ENCODE measurements around the gene CTNNA3. TPM values are rescaled to one million over a fixed set of nuclear protein-coding genes. Genes with fewer than 3 reads are reported as not detected.

Gene CTNNA3
- total and polyA plus RNA-seq, 2 of the 4 experiments (the other 2 are of a cell fraction) = 0.19 to 0.90 TPM

GRCh38 chr10:66844176-66844942 is 851.6 kb downstream of the CTNNA3 start:
- Histone ChIP-seq H4K91ac (ENCODE audit: insufficient read depth, low read depth, low read length) (no peak overlapping the region), H2AK5ac (ENCODE audit: low read depth, low read length) (no peak overlapping the region), H3K4me1 (ENCODE audit: control insufficient read depth, insufficient read depth, low read length) (no peaks in the 10 kb centered on the region), H3K23ac (ENCODE audit: low read depth, low read length) (no peak overlapping the region), H3K79me1 (ENCODE audit: low read depth in 1 of 2, low read length in 2 of 2) (no peaks in the 10 kb centered on the region), H3K9me1 (ENCODE audit: insufficient read depth, low read length) (no peaks in the 10 kb centered on the region), H2AK9ac (replicated peaks; ENCODE audit: low read depth, low read length, poor library complexity) (no peak overlapping the region), H3K18ac (ENCODE audit: low read depth, low read length) (no peak overlapping the region), H3K56ac (ENCODE audit: extremely low read depth, insufficient read depth, low read length) (no peak overlapping the region), H3K4me2 (ENCODE audit: low read depth, low read length) (no peak overlapping the region), H2BK120ac (ENCODE audit: low read depth, low read length) (no peak overlapping the region), H3K4ac (ENCODE audit: low read depth, low read length) (no peak overlapping the region), H4K20me1 (ENCODE audit: insufficient read depth, low read length) (no peaks in the 10 kb centered on the region), H4K5ac (ENCODE audit: low read depth, low read length) (no peak overlapping the region), H2AFZ (replicated peaks; ENCODE audit: low read length, poor library complexity) (no peak overlapping the region), H4K8ac (ENCODE audit: low read depth in 2 of 2, low read length in 2 of 2) (no peak overlapping the region), H2BK15ac (ENCODE audit: low read depth, low read length) (no peak overlapping the region), H3K36me3 (ENCODE audit: control insufficient read depth, insufficient read depth, low read length) (no peaks in the 10 kb centered on the region), H3K4me3 (ENCODE audit: insufficient read depth, low read depth, low read length) (no peak overlapping the region), H3K27ac (ENCODE audit: insufficient read depth, low read length) (no peak overlapping the region), H3K9ac (ENCODE audit: low read depth, low read length) (no peak overlapping the region), H3K9me3 (ENCODE audit: control insufficient read depth, insufficient read depth, low read length) (no peaks in the 10 kb centered on the region), H2BK5ac (ENCODE audit: low read depth, low read length, poor library complexity, severe bottlenecking) (no peak overlapping the region), H3K27me3 (ENCODE audit: control insufficient read depth, insufficient read depth, low read length) (no peaks in the 10 kb centered on the region), H3K14ac (replicated peaks; ENCODE audit: low read depth, low read length) (no peak overlapping the region), H2BK20ac (ENCODE audit: low read depth, low read length) (no peak overlapping the region)
- dilution Hi-C loops (cut with HindIII; ENCODE audit: low sequenced_read_pairs, unreplicated experiment) (no loop called here), in situ Hi-C loops (cut with MboI; ENCODE audit: low sequenced_read_pairs) (no loop called here), intact Hi-C loops (cut with micrococcal nuclease) (no loop called here)
- no peak for TF ChIP-seq RAD21 (IDR thresholded peaks at IDR 0.05; ENCODE audit: low read length)
- 0 out of 2 replicates have a peak, but pooled peaks have one; percentile 19 for TF ChIP-seq CTCF (conservative IDR thresholded peaks at IDR 0.05; ENCODE audit: low read depth, low read length)
- no TSS peak for BruUV-seq (replicated peaks)
- ChIA-PET CTCF (no interaction called here), POLR2A (ENCODE audit: unreplicated experiment) (no interaction called here)
- ATAC-seq (ENCODE audit: low read depth) = no peak
- WGBS, 2 experiments (ENCODE audit: extremely low coverage in 2 of 2, insufficient read length in 1 of 2) = no CpG with 5 or more reads among the region's 1 CpG
- no peak for DNase-seq
